T-helper 1 cell (primary cell): ENCODE data around the gene EFCAB11.

Experiments
- DNase-seq, 5 donors: peaks; one replicate each; pipeline ENCODE4 v3.0.0-alpha.2; 2012 to 2020

Gene EFCAB11

DNA sequence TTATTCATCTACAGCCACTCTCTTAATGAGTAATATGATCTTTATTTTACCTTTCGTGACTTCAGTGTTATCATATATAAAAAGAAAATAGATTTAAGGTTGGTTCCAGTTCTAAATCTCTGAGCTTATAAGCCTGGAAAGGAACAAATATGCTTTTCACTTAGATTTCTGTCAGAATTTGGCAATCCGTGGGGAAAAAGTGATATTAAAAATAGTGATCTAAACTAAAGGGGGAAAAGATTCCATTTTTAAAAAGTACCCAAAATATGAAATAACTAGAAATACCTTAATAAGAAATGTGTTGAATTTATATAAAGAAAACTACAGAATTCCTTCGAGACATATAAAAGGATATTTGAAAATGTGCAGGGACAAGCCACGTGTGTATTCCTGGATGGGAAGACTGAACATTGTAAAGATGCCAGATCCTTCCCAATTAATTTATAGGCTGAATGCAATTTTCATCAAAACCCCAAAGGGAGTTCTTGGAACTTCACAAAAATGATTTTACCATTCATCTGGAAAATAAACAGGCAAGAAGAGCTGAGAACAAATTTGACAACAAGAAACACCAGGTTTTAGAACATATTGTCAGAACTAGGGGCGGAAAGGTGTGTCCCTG, 142.5 kb downstream of the EFCAB11 start:
- DNase-seq = no peak

DNA sequence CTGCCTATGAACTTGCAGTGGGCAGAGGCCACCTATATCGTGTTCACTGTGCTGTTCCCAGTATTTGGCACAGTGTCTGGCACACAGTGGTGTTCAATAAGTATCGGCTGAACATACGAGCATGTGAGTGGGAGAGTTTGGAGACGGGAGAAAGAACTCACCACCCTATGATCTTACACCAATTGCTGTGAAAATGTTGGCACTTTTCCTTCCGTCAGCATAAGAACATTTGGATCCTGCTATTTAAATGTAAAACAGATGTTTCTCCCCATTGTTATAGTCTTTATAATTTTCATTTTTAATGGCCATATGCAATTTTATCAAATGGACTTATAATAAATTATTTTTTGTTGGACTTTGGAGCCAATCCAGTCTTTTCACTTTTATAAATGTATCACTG, 144.4 kb downstream of the EFCAB11 start:
- DNase-seq = no peak

DNA sequence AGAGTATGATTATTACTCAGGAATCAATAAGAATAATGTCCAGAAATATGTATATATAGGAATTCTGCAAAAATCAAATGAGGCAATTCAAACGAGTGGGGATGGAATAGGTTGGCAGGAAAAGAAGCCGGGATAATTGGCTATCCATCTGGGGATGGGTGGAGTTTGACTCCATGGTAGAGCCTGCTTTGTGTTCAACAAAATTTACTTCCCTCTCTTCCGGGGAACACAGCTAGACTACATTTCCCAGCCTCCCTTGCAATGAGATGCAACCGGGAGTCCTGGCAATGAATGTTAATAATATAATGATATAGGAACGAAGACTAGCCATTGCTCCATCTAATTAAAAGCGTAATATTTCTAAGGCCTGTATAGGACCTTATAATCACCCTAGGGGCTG, 146.6 kb downstream of the EFCAB11 start:
- DNase-seq = no peak

DNA sequence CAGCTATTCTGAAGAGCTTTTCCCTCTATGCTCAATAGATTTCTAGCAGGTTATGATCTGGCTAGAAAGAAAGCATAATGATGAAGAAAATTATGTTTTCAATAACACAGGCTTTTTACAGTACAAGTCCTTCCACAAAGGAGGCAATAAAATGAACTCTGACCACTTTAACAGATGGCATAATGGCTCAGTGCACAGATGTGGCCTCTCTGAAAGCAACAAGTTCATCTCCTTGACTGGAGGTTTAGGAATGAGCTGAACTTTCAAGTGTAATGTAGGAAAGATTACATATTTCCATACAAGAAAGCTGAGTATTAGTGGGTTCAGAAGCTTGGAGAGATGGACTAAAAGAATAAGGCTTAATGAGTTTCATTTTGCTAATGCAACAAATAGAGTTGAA, 147.4 kb downstream of the EFCAB11 start:
- DNase-seq = no peak

DNA sequence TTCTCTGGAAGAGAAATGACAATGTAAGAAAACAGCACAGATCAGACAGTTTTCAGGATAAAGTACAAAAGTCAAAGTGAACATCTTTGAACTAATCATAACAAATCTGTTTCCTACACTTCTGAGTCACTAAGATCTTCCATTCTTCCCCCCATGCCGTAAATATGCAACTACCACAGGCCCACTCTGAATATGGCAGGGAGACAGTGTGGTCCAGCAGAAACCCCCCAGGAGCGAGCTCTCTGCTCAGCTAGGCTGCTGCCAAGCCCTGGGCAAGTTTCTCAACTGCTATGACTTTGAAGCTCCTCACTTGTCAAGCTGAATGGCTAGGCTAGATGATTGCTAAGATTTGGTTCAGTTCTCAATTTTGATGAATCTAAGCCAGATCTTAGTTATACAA, 148.1 kb downstream of the EFCAB11 start:
- no peak for DNase-seq

DNA sequence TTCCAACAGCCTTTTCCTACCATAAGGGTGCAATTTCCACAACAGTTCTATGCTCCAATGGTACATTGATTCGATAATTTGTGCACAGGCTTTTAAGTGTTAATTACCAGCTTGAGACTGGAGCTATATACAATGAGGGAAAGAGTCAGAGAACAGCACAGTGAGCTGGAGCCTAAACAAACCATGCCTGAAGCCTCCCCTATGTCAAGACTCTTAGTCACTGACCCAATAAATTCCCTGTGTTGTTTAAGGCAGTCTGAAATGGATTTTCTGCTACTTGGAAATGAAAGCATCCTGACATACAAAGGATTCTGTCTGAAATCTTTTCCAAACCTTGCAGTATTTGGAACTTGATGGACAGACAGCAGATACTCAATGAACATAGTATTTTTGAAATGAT, 149.0 kb downstream of the EFCAB11 start:
- DNase-seq = no peak

DNA sequence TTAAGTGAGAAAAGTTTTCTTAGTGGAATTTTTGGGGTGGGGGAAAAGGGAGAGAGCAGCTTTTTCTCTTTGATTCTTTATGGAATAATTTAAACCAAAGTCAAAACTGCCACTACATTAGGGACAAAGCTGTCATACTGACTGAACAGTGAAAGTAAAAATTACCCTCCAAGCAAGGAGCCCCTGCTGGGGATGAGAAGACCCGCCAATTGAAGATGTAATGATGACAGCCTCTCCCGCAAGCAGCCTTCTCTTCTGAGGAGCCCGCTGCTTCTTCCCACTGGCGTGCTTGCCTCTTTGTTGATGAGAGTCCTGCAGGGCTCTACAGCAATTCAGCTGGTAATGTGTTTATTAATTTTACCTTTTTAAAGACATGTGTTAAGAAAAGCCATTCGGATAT, 151.0 kb downstream of the EFCAB11 start:
- no peak for DNase-seq

DNA sequence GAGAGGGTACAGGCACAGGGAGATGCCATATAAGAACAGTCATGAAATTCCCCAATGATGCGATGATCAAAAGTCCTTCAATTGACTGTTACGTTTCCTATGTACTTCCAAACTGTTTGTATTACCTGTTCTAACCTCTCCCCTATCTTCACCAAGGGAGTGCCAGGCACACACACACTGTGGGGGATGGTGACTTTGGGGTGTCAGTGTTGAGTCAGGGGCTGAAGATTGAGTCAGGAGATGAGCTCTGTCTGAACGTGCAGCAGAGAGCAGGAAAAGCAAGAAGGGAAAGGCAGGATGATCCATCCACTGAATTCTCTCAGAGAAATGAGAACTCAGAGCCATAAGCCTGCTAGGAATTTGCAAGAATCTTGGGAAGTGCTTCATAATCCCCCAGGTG, 153.4 kb downstream of the EFCAB11 start:
- no peak for DNase-seq

DNA sequence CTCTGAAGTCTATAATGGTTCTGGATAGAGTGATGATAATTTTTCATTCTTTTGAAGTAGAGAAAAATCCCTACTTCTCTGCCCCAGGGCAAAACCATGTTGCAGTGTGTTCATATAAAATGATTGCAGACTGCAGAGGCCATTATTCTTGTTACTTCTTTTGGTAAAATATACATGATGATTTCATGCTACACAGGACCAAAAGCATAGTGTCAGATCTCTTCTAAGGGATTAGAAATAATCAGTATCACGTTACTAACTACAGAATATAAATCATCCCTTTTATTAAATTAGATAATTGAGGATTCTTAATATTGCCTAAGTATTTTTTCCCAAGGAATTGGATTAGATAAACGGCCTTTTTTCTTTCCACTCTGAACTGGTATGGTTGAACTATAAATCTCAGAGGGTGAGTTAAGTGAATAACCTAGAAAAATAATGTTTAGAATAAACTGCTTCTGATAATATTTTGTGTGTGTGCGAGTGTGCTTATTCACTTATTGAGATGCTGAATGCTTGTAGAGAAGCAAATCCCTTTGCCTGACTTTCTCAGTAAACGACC, 156.2 kb downstream of the EFCAB11 start:
- no peak for DNase-seq

DNA sequence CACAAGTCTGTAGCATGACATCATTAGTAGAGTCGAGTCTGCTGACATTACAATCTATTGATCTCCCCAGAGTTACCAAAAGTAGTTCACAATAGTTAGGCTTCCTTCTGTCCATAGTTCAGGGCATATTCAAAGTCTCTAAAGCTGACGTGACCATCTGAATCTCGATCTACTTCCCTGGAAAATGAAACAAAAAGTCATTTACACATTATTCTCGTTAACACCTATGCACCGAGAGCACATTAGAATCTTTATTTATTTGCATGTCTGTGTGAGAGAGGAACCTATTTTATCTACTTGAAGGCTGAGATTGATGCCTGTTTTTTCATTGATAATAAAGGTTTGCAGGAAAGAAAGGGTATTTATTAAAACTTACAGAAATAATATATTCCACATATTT, 157.4 kb downstream of the EFCAB11 start:
- no peak for DNase-seq

DNA sequence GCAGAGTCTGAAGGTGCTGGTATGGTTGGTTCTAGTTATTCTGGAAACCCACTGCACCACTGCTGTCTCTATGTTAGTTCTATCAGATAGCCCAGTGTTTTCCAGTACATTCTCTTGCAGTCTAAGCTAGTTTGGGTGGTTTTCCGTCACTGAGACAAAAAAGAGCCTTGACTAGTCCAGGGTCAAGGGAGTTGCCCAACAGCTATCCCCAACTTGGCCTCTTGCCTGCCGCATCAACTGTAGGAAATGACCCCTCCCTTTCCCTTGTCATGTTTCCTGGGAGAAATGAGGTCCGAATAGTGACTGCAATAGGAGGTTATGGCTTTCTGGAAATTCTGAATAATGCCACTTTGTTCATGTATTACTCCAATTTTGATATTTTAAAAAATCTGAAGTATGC, 160.4 kb downstream of the EFCAB11 start:
- no peak for DNase-seq

DNA sequence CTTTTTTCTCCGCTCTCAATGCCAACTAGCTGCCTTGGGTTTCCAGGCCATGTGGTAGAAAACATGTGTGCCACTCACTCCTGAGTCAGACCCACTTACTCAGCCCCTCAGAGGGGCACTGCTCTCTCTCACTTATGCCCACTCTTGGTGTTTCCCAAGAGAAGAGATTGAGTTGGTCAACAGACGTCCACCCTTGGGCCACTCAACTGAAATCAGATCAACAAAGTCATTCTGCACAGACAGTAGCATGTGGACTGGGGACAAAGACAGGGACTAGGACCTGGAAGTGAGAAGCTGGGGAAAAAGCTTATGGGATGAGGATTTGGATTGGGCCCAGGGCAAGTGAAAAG, 161.2 kb downstream of the EFCAB11 start:
- DNase-seq = no peak

DNA sequence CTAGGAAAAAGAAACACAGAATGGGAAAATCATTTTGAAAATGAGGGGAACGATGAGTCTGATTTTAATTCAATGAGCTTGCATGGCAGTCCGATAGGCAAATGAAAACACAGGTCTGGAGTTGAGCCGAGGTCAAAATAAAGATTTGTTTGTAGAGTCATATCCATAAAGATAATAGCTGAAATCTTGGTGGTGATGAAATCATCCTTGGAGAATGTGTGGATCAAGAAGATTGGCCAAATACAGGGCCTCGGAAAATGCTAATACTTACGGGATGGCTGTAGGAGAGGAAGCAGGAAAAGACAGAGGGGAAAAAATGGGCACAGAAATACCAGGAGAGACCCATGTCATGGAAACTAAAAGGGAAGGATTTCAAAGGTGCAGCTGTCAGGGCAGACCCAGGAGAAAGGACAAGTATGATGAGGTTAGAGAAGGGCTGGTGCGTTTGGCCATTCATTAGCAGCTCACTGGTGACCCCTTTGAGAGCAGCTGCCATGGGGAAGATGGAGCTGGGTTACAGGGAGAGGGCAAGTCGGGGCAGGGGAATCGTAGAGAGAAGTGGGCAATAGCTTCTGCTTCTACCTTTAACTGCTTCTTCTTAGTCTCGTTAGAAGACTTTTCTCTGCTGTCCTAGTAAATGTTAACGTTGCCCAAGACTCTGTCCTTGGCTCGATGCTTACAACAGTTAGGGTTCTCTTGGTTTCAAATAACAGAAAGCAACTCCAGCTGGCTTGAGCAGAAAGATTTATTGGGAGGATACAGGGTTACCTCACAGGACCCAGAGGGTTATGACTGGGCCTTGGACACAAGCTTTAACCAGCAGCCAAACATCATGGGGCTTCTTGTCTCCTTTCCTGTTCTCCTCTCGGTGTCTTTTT, 161.8 kb downstream of the EFCAB11 start:
- DNase-seq = no peak

DNA sequence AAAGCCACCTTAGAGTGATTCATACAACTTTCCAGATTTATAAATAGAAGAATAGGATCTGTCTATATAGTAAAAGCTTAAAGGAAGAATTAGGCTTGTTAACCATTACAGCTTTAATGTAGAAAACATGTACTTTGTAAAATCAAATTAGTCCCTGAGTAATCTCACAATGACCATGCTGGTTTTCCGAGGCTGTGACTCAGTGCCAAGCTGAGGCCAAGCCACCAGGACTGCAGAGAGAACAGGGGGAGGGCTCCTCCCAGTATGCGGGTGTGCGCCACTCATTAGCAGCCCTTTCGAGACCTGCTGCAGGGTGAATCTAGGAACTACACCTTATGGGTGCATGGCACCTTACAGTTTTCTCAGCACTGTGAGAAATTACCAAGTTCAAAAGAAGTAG, 167.0 kb downstream of the EFCAB11 start:
- no peak for DNase-seq

DNA sequence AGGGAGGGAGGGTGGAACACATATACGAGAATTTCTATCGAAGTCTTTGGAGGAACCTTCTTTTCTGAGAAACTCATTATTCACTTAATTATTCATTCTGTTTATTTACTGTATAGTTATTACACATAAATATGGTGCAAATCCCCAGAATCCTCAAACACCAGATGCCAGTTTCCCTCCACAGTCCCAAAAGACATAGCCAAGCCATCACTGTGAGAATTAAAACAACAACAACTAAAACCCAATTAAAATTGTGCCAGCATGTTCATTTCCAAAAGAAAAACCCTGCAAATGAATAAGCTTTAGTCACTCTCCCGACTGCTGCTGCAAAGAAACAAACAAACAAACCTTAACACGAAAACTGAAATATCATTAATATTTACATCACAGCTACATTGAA, 173.5 kb downstream of the EFCAB11 start:
- DNase-seq = no peak

DNA sequence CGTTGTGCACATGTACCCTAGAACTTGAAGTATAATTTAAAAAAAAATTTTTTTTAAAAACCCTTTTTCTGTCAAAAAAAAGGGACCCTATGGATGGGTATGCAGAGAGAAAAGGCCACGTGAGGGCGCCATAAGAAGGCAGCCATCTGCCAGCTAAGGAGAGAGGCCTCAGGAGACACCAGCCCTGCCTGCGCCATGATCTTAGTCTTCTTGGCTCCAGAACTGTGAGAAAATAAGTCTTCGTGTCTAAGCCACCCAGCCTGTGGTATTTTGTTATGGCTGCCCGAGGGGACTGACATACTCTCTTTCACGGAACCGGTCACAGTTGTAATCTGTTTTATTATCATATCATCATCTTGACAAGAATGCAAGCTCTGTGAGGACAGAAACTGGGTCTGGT, 174.8 kb downstream of the EFCAB11 start:
- no peak for DNase-seq

DNA sequence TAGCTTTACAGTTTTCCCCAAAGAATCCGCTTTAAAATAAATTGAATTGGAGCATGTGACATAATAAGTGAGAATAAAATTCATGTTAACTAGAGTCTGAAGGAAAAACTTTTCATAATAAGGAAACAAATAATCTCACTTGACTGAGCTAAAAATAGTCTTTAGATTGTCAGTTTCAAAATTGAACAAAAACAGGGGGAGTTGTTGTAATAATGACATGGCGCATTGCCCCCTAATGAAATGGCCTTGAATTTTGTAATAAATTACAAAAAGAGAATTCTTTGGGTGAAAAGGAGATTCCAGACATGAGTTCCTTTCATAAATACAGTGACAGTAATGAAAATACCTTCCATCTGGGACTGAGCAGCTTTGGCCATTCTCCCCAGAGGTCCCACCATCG, 178.6 kb downstream of the EFCAB11 start:
- no peak for DNase-seq

DNA sequence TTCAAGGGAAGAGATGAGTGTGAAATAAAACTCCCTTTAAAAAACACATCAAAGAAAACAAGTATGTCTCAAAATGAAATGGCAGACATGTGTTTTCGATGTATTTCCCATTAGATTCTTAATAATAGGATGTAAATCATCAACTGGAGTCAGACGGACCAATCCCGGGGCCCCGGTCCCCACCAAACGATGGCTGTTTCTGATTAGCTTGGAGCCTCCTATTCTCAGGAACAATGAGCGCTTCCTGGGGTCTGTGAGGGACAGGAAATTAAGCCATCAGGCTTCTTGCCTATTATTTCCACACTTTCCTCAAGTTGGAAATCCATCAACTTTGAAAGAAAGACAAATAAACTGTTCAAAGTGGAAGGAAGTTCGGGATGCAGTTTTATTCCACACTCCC, 179.4 kb downstream of the EFCAB11 start:
- no peak for DNase-seq

DNA sequence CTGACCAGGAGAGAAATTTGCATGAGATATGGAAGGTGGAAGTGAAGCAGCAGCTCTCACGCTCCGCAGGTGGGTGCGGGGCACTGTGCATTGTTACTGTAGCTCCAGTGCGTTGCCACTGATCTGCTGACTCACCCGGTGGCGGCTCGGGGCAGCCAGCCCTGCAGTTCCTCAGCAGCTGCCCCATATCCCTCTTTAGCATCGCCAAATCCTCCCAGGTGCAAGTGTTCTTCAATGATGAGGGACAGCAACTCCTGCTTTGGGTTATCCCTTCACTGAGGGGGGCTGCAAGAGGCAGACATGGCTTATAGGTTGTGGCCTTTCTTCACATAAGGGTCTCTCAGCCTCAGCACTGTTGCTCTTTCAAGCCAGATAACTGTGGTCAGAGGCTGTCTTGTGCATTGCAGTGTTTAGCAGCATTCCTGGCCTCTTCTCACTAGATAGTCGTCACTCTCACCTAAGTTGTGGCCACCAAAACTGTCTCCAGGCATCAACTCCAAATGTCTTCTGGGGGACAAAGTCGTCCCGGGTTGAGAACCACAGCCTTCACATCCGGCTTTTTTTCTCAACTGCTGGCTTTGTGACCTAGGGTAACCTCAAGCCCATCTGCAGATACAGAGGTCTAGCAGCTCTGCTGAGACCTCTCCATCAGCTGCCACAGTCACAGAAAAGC, 180.8 kb downstream of the EFCAB11 start:
- DNase-seq = peak in 3 of 5 donors; percentile 22 to 78 (median 26)

DNA sequence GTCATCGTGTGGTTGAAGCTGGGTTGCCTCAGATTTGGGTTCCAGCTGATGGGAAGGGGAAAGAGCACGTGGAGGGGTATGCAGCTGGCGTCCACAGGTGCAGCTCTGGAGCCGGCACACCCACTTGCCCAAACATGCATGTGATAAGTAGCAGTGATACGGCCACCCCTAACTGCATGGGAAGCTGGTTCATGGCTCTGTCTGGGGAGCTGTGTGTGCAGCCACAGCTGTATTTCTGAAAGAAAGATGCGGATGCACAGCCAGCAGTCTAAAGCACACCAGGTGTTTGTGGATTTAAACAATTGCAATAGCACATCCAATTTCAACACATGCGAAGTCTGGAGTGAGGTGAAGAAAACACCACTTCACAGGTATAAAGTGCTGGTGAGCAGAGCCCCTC, 181.4 kb downstream of the EFCAB11 start:
- no peak for DNase-seq

DNA sequence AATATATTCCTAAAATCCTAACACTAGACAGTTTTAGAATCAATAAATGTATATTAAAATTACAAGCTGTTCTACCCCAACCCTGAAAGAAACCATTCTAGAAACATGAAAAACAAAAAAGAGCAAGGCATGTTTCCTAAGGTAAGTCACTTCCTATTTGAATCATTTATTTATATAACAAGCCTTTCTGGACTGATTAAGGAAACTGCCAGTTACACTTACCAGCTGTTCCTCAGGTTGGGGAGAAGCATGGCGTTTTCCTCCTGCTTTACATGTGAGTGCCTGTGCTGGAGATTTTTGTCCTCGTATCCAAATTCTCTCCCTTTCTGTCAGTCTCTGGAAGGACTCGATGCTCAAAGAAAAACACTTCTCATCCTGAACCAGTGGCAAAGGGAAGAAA, 183.3 kb downstream of the EFCAB11 start:
- DNase-seq = no peak

DNA sequence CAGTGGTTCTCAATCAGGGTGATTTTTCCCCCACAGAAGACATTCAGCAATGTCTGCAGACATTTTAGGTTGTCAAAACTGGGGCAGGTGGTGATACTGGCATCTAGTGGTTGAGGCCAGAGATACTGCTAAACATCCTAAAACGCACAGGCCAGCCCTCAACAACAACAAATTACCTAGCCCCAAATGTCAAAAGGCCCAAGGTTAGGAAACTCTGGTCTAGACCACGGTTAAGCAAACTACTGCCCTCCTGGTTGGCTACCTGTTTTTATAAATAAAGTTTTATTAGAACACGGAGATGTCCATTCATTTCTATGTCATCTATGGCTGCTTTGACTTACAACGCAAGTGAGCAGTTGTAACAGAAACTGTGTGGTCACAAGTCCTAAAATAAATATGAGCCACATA, 186.7 kb downstream of the EFCAB11 start:
- peak in 4 of 5 donors; percentile 36 to 72 (median 48) for DNase-seq

DNA sequence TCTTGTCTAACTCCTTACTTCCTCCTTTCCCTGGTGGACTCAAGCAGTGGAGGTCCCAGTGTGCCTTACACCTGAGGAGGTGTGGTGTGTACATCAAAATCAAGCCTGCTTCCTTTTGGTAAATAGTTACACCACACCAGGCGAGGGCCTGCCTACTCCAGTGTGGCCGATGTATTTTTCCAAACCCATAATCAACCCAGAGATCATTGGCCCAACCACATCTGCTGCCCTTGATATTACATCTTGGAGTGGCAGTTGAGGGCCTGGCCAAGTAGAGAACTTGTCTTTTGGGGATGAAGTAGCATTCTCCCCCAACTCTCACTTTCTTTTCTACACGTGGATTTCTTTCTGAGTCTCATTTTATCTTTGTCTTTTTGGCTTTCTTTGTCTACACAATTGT, 187.4 kb downstream of the EFCAB11 start:
- no peak for DNase-seq

DNA sequence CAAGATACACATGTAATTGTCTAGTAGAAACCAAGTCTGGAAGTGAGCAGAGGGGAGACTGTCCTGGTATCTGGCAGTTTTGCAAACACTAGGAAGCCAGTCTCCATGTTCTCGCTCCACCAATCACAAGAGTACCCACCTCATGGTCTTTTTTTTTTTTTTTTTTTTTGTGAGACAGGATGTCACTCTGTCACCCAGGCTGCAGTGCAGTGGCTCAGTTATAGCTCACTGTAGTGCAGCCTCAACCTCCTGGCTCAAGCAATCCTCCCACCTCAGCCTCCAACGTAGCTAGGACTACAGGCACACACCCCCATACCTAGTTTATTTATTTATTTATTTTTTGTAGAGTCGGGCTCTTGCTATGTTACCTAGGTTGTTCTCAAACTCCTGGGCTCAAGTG, 189.2 kb downstream of the EFCAB11 start:
- DNase-seq = no peak
